ENCODE results near the gene ERBB4. TPM values are rescaled to one million over a fixed set of nuclear protein-coding genes. Genes with fewer than 3 reads are reported as not detected.

Gene ERBB4
- polyA plus RNA-seq, 1 of the 3 experiments (the other 2 are of a cell fraction): 0.05 TPM

DNA sequence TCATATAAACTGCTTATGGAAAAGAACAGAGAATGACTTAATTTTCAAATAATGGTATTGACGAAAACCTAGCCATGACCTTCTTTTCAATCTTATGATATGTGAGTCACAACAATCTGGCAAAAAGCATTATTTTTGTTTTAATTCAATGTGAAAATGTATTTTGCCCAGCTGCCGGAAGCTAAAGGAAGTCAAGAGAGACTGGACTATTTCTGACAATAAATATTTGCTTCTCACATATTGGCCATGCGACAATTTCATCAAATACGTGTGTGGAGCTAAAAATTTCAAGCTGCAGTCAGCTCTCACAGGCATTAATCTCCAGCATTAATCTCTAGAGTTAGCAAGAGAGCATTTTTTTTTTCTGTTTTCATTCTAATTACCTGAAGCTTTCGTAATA is 1101.2 kb downstream of the ERBB4 start:
- no peak overlapping the region for H2AFZ ChIP-seq (ENCODE audit: low read depth)
- H3K9ac ChIP-seq: no peak overlapping the region
- H4K20me1 ChIP-seq (ENCODE audit: insufficient read depth): no peaks in the 10 kb centered on the region
- no peaks in the 10 kb centered on the region for H3F3A ChIP-seq (replicated peaks; ENCODE audit: insufficient read depth)
- ChIA-PET POLR2A (interaction anchor here (0.6 kb wide), 1 partner anchor 150 kb away, joined by 3 read pairs; no protein-coding TSS in a partner anchor), CTCF (interaction anchor here (1.3 to 3.6 kb wide), 2 partner anchors 17 to 38 kb away, joined by 3 to 24 read pairs; no protein-coding TSS in a partner anchor)
- no peaks in the 10 kb centered on the region for H3K9me3 ChIP-seq
- no peak overlapping the region for H3K4me3 ChIP-seq (ENCODE audit: low read depth in 2 of 2, low read length in 1 of 2)
- no peaks in the 10 kb centered on the region for H3K9me2 ChIP-seq
- DNase-seq: no peak
- 58% methylated on average over 5 of the region's 5 CpGs for WGBS (ENCODE audit: low lambda C conversion rate)
- no peaks in the 10 kb centered on the region for H3K27me3 ChIP-seq (ENCODE audit: insufficient read depth)
- no peak overlapping the region for H3K4me2 ChIP-seq
- H3K27ac ChIP-seq (ENCODE audit: low read depth in 2 of 2, low read length in 1 of 2): no peak overlapping the region
- no peaks in the 10 kb centered on the region for H3K36me3 ChIP-seq (replicated peaks in 1 of 2; ENCODE audit: control insufficient read depth in 1 of 2, insufficient read depth in 2 of 2, low read length in 1 of 2)
- no peaks in the 10 kb centered on the region; a peak in 2 of 4 replicates for H3K4me1 ChIP-seq (ENCODE audit: control insufficient read depth in 1 of 2, insufficient read depth in 2 of 2, low read depth in 1 of 2, low read length in 1 of 2)
- H3K79me2 ChIP-seq (ENCODE audit: insufficient read depth): no peaks in the 10 kb centered on the region
- no peak for TF ChIP-seq MEF2A (IDR thresholded peaks at IDR 0.05; ENCODE audit: borderline replicate concordance, low read depth)
- no peak for TF ChIP-seq SIN3A (IDR thresholded peaks at IDR 0.05; ENCODE audit: borderline replicate concordance, low read depth, low read length)
- TF ChIP-seq SMC3 (IDR thresholded peaks at IDR 0.05; ENCODE audit: low read depth, low read length): no peak
- TF ChIP-seq, protein P1, sequence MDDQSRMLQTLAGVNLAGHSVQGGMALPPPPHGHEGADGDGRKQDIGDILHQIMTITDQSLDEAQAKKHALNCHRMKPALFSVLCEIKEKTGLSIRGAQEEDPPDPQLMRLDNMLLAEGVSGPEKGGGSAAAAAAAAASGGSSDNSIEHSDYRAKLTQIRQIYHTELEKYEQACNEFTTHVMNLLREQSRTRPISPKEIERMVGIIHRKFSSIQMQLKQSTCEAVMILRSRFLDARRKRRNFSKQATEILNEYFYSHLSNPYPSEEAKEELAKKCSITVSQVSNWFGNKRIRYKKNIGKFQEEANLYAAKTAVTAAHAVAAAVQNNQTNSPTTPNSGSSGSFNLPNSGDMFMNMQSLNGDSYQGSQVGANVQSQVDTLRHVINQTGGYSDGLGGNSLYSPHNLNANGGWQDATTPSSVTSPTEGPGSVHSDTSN (IDR thresholded peaks at IDR 0.05): no peak
- no peak for TF ChIP-seq TAF1 (IDR thresholded peaks at IDR 0.05; ENCODE audit: borderline replicate concordance, low read depth, low read length)
- TF ChIP-seq RAD21 (IDR thresholded peaks at IDR 0.05; ENCODE audit: low read length): no peak

DNA sequence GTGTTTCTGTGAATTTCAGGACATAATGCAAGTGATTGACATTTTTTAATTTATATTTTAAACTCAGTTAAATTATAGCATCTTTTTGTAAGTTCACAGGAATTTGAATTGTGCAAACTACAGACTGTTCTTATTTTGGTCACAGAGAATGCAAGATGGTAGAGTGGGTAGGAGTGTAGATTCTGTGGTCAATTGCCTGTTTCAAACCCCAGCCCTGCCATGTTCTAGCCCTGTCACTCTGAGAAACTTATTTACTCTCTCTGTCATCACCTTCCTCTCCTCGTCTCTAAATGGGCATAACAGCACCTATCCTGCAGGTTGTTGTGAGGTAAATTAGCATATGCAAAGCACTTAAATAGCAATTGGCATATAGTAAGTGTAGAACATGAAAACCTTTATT is 1102.4 kb downstream of the ERBB4 start:
- Histone ChIP-seq H3K9ac (no peak overlapping the region), H3K9me2 (no peaks in the 10 kb centered on the region), H3F3A (replicated peaks; ENCODE audit: insufficient read depth) (no peaks in the 10 kb centered on the region), H3K27ac (ENCODE audit: low read depth in 2 of 2, low read length in 1 of 2) (no peak overlapping the region), H2AFZ (ENCODE audit: low read depth) (no peak overlapping the region), H3K4me1 (ENCODE audit: control insufficient read depth in 1 of 2, insufficient read depth in 2 of 2, low read depth in 1 of 2, low read length in 1 of 2) (no peaks in the 10 kb centered on the region; a peak in 2 of 4 replicates), H4K20me1 (ENCODE audit: insufficient read depth) (no peaks in the 10 kb centered on the region), H3K27me3 (ENCODE audit: insufficient read depth) (no peaks in the 10 kb centered on the region), H3K9me3 (no peaks in the 10 kb centered on the region), H3K36me3 (replicated peaks in 1 of 2; ENCODE audit: control insufficient read depth in 1 of 2, insufficient read depth in 2 of 2, low read length in 1 of 2) (no peaks in the 10 kb centered on the region), H3K79me2 (ENCODE audit: insufficient read depth) (no peaks in the 10 kb centered on the region), H3K4me3 (ENCODE audit: low read depth in 2 of 2, low read length in 1 of 2) (no peak overlapping the region), H3K4me2 (no peak overlapping the region)
- ChIA-PET CTCF (interaction anchor here (0.9 kb wide), 1 partner anchor 9 kb away, joined by 3 read pairs; no protein-coding TSS in a partner anchor), POLR2A (no interaction called here)
- no peak for DNase-seq
- TF ChIP-seq IRF3 (IDR thresholded peaks at IDR 0.05; ENCODE audit: low read depth, low read length): no peak
- TF ChIP-seq CHD2 (IDR thresholded peaks at IDR 0.05; ENCODE audit: low read length, partially characterized antibody): no peak
- TF ChIP-seq NRF1 (IDR thresholded peaks at IDR 0.05; ENCODE audit: low read depth, low read length): no peak
- TF ChIP-seq, protein P1 (IDR thresholded peaks at IDR 0.05): no peak
- TF ChIP-seq EZH2phosphoT487 (IDR thresholded peaks at IDR 0.05; ENCODE audit: borderline replicate concordance, low read depth): no peak
- TF ChIP-seq GATA2 (CRISPR knock-in tag; IDR thresholded peaks at IDR 0.05): no peak
- no peak for TF ChIP-seq SMC3 (IDR thresholded peaks at IDR 0.05; ENCODE audit: low read depth, low read length)
- no peak for TF ChIP-seq TAF1 (IDR thresholded peaks at IDR 0.05; ENCODE audit: borderline replicate concordance, low read depth, low read length)
- no peak for TF ChIP-seq RCOR1 (IDR thresholded peaks at IDR 0.05; ENCODE audit: low read length)
- TF ChIP-seq, protein P2, sequence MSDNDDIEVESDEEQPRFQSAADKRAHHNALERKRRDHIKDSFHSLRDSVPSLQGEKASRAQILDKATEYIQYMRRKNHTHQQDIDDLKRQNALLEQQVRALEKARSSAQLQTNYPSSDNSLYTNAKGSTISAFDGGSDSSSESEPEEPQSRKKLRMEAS (IDR thresholded peaks at IDR 0.05; ENCODE audit: low read depth): no peak
- TF ChIP-seq, protein P3, sequence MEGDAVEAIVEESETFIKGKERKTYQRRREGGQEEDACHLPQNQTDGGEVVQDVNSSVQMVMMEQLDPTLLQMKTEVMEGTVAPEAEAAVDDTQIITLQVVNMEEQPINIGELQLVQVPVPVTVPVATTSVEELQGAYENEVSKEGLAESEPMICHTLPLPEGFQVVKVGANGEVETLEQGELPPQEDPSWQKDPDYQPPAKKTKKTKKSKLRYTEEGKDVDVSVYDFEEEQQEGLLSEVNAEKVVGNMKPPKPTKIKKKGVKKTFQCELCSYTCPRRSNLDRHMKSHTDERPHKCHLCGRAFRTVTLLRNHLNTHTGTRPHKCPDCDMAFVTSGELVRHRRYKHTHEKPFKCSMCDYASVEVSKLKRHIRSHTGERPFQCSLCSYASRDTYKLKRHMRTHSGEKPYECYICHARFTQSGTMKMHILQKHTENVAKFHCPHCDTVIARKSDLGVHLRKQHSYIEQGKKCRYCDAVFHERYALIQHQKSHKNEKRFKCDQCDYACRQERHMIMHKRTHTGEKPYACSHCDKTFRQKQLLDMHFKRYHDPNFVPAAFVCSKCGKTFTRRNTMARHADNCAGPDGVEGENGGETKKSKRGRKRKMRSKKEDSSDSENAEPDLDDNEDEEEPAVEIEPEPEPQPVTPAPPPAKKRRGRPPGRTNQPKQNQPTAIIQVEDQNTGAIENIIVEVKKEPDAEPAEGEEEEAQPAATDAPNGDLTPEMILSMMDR (IDR thresholded peaks at IDR 0.05): no peak
- TF ChIP-seq USF2 (IDR thresholded peaks at IDR 0.05; ENCODE audit: borderline replicate concordance, low read depth, low read length): no peak
- 30% methylated on average over 1 of the region's 1 CpG for WGBS (ENCODE audit: low lambda C conversion rate)

Measured in SK-N-SH (cell line).